NCI-H2107 treated with DMSO at 0.1 percent for 48 hours (cell line): ENCODE measurements around the gene APOA4.

Experiments used
- DNase-seq: peaks from one replicate; lab custom pipeline; 2025; ENCODE audit not compliant: unreplicated experiment; lab: John Stamatoyannopoulos, UW

APOA4 gene

GRCh38 chr11:116831790-116832349, 8.8 kb upstream of the APOA4 start:
- DNase-seq: no peak

DNA sequence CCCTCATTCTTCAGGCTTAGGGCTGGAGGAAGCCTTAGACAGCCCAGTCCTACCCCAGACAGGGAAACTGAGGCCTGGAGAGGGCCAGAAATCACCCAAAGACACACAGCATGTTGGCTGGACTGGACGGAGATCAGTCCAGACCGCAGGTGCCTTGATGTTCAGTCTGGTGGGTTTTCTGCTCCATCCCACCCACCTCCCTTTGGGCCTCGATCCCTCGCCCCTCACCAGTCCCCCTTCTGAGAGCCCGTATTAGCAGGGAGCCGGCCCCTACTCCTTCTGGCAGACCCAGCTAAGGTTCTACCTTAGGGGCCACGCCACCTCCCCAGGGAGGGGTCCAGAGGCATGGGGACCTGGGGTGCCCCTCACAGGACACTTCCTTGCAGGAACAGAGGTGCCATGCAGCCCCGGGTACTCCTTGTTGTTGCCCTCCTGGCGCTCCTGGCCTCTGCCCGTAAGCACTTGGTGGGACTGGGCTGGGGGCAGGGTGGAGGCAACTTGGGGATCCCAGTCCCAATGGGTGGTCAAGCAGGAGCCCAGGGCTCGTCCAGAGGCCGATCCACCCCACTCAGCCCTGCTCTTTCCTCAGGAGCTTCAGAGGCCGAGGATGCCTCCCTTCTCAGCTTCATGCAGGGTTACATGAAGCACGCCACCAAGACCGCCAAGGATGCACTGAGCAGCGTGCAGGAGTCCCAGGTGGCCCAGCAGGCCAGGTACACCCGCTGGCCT, 7.2 kb upstream of the APOA4 start:
- no peak for DNase-seq

GRCh38 chr11:116829525-116830183, 6.5 kb upstream of the APOA4 start, which contains the start of gene APOC3:
Gene APOC3, plus strand, starts transcription at chr11:116829907. Its CDS starts 676 bp downstream, at chr11:116830583.
- no peak for DNase-seq

DNA sequence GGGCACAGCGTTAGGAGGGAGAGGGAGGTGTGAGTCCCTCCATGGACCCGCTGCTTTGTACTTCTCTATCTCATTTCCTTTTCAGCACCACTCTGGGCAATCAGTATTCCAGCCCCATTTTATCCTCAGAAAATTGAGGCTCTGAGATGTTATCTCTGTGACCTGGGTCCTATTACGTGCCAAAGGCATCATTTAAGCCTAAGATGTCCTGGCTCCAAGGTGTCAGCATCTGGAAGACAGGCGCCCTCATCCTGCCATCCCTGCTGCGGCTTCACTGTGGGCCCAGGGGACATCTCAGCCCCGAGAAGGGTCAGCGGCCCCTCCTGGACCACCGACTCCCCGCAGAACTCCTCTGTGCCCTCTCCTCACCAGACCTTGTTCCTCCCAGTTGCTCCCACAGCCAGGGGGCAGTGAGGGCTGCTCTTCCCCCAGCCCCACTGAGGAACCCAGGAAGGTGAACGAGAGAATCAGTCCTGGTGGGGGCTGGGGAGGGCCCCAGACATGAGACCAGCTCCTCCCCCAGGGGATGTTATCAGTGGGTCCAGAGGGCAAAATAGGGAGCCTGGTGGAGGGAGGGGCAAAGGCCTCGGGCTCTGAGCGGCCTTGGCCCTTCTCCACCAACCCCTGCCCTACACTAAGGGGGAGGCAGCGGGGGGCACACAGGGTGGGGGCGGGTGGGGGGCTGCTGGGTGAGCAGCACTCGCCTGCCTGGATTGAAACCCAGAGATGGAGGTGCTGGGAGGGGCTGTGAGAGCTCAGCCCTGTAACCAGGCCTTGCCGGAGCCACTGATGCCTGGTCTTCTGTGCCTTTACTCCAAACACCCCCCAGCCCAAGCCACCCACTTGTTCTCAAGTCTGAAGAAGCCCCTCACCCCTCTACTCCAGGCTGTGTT, 5.8 kb upstream of the APOA4 start:
- no peak for DNase-seq

DNA sequence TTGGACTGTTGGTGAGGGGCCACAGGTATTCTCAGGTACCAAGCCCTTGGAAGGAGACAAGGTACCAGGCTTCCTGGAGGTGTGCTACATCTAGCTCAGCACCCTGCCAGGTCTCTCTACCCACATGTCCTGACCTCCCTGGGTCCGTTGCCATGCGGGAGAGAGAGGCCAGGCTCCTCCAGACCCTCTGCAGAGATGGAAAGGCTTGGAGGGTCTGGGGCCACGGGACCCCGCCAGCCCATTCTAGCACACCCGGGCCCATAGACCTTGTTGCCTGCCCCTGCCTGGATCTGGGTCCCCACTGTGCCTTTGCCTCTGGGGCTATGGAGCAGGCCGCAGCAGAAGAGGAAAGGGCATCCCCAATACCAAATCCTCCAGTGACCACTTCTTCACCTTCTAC, 4.4 kb upstream of the APOA4 start:
- DNase-seq: no peak

GRCh38 chr11:116826751-116827431, 3.8 kb upstream of the APOA4 start:
- no peak for DNase-seq

DNA sequence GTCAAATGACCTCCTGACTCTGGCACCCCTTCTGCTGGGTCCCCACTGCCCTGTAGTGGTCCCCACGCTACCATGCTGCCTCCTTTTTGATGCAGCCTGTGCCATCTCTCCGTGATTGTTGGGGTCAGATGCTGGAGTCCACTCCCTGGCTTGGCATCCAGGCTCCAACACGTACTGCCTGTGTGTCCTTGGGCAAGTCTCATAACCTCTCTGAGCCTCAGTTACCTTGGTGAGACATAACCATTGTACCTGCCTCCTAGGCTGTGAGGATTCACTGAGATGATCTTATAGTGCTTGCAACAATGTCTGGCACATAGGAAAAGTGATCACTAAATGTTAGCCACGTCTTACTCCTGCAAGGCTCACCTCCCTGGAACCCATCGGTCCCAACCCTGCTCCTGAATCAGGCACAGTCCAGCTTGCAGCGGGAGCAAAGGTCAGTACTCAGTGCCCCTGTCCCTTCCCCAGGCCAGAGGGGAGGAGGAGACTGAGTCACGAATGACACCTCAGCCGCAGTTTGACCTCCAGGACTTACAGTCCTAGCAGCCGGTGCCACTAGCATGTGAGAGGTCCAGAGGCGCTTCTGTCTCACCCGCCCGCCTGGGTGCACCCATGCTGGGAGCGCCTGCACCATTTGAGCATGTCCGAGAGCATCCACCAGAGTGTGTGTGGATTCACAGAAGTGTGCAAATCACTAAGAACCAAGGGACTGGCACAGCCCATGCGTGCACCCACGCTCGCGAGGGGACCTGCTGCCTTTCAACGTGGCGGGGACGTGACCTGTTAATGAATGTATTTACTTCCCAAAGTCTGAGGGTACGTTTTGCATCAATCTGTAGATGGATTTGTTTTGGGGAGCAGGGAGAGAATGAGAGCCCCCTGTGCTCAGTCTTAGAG, 3.0 kb upstream of the APOA4 start:
- DNase-seq: no peak

- DNase-seq: no peak
These were observed 2.3 kb upstream of the APOA4 start for GRCh38 chr11:116825434-116825833.

GRCh38 chr11:116822575-116822974, 529 bp downstream of the APOA4 start:
- DNase-seq: no peak

- DNase-seq: no peak
These were observed 1.8 kb downstream of the APOA4 start for GRCh38 chr11:116821050-116821918.

- no peak for DNase-seq
These were observed 4.1 kb downstream of the APOA4 start for GRCh38 chr11:116819049-116819448.

GRCh38 chr11:116814502-116814901, 8.6 kb downstream of the APOA4 start:
- DNase-seq: no peak

DNA sequence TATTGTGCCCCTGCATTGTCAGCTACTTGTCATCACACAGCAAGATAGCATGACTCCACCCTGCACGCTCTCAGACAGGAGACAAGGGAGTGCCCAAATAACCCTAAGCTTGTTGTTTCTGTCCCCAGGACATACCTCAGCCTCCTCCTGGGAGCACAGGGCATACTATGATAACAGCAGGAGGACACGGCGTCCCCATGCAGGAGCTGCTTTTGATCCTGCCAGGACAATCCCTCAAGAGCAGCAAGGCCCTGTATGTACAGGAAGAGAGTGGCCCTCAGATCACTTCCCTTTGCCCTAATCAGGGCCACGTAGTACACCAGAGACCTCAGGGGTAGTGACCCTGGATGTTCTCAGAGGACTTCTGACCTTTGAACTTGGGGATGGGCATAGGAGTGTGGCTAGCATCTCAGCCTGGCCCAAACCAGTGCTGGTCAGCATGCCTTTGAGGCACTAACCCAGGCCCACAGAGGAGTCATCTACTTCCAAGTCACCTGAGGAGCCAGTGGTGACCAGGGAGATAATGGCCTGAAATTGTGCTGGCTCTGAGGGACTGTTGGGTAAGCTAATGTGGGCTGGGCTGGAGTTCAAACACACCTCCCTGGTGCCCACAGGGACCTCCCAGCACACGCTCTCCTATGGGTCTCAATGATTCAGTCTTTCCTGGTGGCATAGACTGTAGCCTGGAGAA, 9.2 kb downstream of the APOA4 start:
- no peak for DNase-seq

DNA sequence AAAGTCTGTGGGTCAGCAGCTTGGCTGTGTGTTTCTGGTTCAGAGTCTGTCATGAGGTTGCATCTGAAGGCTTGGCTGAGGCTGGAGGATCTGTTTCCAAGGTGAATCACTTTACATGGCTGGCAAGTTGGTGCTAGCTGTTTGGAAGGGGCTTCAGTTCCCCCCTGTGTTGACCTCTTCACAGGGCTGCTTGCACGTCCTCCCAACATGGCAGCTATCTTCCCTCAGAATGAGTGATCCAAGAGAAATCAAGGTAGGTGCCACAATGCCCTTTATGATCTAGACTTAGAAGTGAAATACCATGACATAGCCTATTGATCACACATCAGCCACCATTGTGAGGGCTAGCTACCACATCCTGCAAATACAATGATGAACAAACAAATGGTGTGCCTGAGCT, 9.9 kb downstream of the APOA4 start:
- no peak for DNase-seq

DNA sequence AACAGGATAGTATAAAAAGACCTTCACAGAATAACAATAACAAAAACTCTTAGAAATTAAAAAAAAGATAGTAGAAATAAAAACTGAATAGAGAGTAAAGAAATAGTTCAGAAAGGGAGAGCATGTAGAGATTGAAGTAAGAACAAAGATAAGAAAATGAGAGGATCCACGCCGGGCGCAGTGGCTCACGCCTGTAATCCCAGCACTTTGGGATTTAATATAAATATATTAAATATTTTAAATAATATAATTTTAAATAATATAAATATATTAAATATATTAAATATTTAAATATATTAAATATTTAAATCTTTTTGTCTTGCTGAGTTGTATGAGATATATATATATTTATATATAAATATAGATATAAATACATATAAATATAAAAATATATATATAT, 11.0 kb downstream of the APOA4 start:
- no peak for DNase-seq

- no peak for DNase-seq
These were observed 11.9 kb downstream of the APOA4 start for GRCh38 chr11:116811194-116811593.

DNA sequence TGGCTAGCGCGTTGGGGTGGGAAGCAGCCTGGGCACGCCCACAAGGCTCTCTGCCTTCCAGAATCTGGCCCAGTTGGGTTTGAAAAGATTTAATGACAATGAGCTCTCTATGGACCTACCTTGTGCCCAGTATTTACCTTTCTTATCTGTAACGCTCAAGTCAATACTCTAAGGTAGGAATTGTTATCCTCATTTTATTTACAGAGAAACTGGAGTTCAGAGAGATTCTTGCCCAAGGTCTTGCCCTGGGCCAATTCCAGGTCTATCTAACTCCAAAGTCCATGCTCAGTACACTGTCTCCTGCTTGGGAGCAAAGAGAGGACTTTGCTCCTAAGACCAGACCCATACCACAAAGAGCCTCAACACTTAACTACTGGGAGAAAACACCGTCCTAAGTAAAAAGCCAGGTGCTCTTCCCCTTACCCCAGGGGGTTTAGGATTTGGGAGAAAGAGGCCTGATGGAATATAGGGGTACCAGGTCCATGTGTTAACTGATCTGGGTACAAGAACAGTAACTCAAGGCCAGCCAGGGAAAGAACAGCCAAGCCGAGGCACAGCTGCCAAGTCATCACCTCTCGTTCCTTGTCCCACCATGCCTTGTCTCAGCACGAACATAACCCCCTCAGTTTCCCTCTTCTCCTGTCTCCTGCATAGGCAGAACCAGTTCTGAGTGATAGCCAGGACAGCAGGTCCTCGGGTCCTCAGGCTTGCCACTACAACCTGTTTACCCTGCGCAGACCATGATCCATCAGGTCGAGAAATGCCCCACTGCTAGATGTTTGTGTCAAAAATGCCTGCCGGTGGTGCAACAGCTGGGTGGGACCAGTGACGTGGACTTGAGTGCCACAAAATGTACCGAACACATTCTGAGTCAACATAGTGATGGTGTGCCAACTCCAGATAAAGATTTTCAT, 14.6 kb downstream of the APOA4 start:
- DNase-seq: no peak
